HEK293T (cell line): Measurements from ENCODE around the gene ALPL.

ENCODE experiments used
- ARNT ChIP-seq: fragments of 450-650 bp; IDR thresholded peaks from 2 replicates; pipeline ENCODE4 v1.6.1; 2017; ENCODE audit warnings: mild to moderate bottlenecking
- BHLHE40 ChIP-seq: fragments of 450-650 bp; IDR thresholded peaks from 2 replicates; pipeline ENCODE4 v1.6.1; 2016; ENCODE audit warnings: mild to moderate bottlenecking, moderate library complexity, borderline replicate concordance
- ELF4 ChIP-seq: fragments of 450-650 bp; IDR thresholded peaks from 2 replicates; pipeline ENCODE4 v1.6.1; 2017; ENCODE audit warnings: antibody characterized with exemption
- FOXM1 ChIP-seq: fragments of 450-650 bp; IDR thresholded peaks from 2 replicates; pipeline ENCODE4 v1.6.1; 2017; ENCODE audit warnings: mild to moderate bottlenecking, borderline replicate concordance
- HDGF ChIP-seq: fragments of 450-650 bp; IDR thresholded peaks from 2 replicates; pipeline ENCODE4 v1.6.1; 2017; ENCODE audit warnings: antibody characterized with exemption, borderline replicate concordance
- L3MBTL2 ChIP-seq: fragments of 450-650 bp; conservative IDR thresholded peaks from 2 replicates; pipeline ENCODE4 v1.6.1; 2016; ENCODE audit warnings: mild to moderate bottlenecking
- LEF1 ChIP-seq: fragments of 450-650 bp; IDR thresholded peaks from 2 replicates; pipeline ENCODE4 v1.6.1; 2017; ENCODE audit warnings: mild to moderate bottlenecking, borderline replicate concordance
- NFRKB ChIP-seq: fragments of 450-650 bp; IDR thresholded peaks from 2 replicates; pipeline ENCODE4 v1.6.1; 2016; ENCODE audit warnings: mild to moderate bottlenecking, moderate library complexity
- PKNOX1 ChIP-seq: fragments of 450-650 bp; IDR thresholded peaks from 2 replicates; pipeline ENCODE4 v1.6.1; 2016
- SP1 ChIP-seq: fragments of 450-650 bp; IDR thresholded peaks from 2 replicates; pipeline ENCODE4 v1.6.1; 2017
- SUZ12 ChIP-seq: fragments of 450-650 bp; IDR thresholded peaks from 2 replicates; pipeline ENCODE4 v1.6.1; 2016; ENCODE audit warnings: mild to moderate bottlenecking
- ZNF384 ChIP-seq: fragments of 450-650 bp; IDR thresholded peaks from 2 replicates; pipeline ENCODE4 v1.6.1; 2016

DNA sequence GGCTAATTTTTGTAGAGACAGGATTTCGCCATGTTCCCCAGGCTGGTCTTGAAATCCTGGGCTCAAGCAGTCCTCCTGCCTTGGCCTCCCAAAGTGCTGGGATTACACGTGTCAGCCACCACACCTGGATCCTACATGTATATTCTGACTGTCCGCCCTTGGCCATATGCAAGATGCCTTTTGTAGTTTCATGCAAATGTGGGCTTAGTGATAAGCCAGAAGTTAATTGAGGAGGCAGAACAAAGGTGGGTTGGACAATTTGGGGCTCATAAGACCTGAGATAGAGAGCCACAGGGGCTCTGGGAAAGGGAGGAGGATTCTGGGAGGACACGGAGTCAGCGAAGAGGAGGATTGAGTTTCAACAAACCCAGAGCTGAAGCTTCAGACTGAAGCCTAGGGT lies 24.9 kb downstream of the ALPL start:
- TF ChIP-seq SP1 (no peak), LEF1 (no peak), HDGF (no peak), ZNF384 (no peak), L3MBTL2 (no peak), BHLHE40 (no peak), NFRKB (no peak), ARNT (no peak), SUZ12 (no peak), FOXM1 (no peak), PKNOX1 (no peak), ELF4 (no peak)
